ENCODE measurements around the gene WTAP.
A peak's percentile ranks its signal among the peaks of the same experiment; 100 is the strongest.
"Not testable (repeated sequence)": the region's sequence is repeated elsewhere in the genome, so short reads cannot be mapped to it uniquely, and the experiment has no call there.

The WTAP gene

DNA sequence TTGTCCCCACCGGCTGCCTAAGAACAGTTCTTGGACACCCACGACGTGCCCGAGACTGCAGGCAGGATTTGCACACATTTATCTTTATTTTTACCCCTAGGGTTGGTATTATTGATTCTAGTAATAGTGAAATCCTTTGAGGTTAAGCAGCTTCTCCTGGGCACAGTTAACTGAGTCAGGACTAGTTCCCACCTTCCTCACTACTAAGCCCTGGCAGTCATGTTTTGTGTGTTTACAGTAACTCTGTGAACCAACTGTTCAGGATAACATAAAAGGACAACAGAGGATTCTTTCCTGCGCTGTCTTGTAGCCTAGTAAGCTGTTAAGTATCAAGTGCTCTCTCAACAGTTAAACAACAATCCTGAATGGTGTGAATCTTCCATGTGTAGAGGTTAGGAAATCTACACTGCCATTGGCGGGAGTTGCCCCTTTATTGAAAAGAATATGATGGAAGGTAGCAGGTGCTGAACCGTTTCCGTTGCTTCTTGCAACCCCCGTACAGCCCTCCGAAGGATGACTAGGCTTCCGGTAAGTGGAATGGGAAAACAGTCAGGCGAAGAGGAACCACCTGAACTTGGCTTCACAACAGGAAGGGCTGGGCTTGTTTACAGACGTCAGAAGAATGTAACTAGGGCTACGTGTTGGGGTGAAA lies 33.3 kb upstream of the WTAP start:
- no peak for DNase-seq (ENCODE audit: low read depth in 2 of 2)

GRCh38 chr6:159695984-159696383 lies 31.3 kb upstream of the WTAP start:
- DNase-seq (ENCODE audit: low read depth in 2 of 2) = no peak

DNA sequence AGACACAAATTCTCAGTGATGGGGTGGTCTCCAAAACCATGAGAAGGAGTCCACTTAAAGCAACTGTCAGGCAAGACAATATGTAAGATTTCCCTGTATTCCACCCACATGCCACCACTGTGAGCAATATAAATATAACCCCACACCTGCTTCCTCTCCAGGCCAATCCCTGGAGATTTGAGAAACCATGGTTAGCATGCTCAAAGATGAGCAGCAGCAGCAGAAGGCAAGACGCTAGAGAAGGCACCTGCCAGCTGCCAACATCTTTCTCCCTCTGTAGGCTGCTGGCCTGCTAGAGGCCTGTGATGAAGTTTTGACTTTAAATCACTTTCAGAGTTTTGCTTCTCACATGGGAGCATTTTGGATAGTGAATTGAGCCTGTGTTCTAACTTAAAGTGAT lies 26.3 kb upstream of the WTAP start:
- no peak for DNase-seq (ENCODE audit: low read depth in 2 of 2)

DNA sequence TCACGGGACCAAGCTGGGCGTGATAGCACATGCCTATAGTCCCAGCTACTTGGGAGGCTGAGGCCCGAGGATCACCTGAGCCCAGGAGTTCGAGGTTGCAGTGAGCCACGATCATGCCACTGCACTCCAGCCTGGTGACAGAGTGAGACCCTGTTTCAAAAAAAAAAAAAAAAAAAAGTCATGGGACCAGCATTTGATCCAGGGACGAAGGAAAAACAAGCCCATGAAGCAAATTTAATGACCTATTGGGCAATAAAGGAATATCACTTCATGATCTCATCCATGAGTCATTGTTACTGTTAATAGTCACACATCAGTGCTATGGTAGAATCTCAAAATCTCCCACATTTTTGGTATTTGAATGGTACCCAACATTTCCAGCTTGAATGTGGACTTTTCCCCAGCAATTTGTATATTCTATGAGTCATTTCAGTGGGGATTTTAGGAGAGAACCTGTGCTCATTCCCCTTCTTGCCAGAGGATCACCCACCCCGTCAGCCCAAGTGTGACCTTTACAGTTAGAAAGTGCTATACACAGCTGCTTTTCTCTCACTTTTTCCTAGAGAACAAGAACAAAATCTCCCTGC lies 25.8 kb upstream of the WTAP start:
- DNase-seq (ENCODE audit: low read depth in 2 of 2) = no peak

DNA sequence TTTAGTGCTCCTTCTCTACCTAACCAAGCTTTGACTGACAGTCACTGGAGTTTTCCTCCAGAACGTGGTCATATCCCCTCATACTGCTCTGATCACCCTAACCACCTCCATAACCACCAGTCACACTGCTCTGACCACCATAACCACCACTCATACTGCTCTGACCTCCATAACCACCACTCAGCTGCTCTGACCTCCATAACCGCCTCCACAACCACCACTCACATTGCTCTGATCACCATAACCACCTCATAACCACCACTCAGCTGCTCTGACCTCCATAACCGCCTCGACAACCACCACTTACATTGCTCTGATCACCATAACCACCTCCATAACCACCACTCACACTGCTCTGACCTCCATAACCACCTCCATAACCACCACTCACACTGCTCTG lies 16.7 kb upstream of the WTAP start:
- DNase-seq (ENCODE audit: low read depth in 2 of 2) = not testable (repeated sequence)

- not testable (repeated sequence) for DNase-seq (ENCODE audit: low read depth in 2 of 2)
These were observed 14.9 kb upstream of the WTAP start for GRCh38 chr6:159712389-159712788.

DNA sequence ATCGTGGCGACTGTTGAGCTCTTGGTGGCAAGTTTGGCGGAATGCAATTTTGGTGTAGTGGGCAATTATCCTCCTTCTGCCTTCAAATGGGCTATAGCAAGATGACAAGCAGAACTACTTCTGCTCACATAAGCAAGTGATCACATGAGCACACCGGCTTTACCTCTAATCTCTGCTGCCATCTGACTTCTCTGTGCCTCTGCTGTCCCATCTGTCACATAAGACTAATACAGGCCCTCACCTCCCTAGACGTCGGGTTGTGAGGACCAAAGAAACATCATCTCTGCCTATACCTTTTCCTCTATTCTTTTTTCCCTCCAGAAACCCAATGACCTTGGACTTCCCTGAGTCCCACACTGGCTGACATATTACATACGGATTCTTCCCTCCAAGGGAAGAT lies 13.3 kb upstream of the WTAP start:
- no peak for DNase-seq (ENCODE audit: low read depth in 2 of 2)

GRCh38 chr6:159714404-159714803 lies 12.9 kb upstream of the WTAP start:
- DNase-seq (ENCODE audit: low read depth in 2 of 2) = no peak

- DNase-seq (ENCODE audit: low read depth in 2 of 2) = no peak
These were observed 12.1 kb upstream of the WTAP start for GRCh38 chr6:159715166-159715565.

- no peak for DNase-seq (ENCODE audit: low read depth in 2 of 2)
These were observed 11.7 kb upstream of the WTAP start for GRCh38 chr6:159715605-159716004.

DNA sequence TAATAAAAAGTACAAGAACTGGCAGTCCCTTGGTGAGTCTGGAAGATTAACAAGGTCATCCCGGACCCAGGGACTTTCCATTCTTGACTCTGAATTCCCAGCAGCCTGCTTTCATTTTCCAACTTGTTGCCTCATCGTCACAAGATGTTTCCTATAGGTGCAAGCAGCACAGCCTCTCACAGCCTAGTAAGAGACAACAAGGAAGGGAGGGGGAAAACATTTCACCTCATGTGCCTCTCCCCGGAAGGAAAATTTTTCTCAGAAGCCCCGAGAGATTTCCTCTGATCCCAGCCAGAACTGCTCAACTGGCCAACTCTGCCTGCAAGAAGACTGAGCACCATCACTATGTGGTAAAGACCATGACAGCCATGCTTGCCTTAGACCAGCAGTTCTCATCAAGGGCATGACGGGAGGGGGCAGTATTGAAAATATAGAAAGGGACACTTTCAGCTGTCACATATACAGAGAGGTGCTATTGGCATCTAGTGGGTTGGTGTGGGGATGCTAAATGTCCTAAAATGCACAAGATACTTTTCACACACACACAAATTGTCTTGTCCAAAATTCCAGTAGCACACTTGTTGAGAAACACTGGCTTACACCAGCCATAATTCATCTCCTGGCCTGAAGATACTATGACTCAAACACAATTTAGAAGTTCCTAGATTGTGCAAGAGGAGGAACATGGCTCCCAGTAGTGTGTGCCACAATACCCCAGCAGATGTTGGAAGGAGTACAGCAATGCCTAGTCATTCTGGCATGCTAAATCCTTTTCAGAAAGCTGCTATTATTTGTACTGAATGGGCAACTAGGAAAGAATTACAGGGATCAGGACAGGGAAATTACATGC lies 10.8 kb upstream of the WTAP start:
- DNase-seq (ENCODE audit: low read depth in 2 of 2) = no peak

GRCh38 chr6:159718634-159719033 lies 8.7 kb upstream of the WTAP start:
- DNase-seq (ENCODE audit: low read depth in 2 of 2) = no peak

GRCh38 chr6:159719287-159719686 lies 8.0 kb upstream of the WTAP start:
- DNase-seq (ENCODE audit: low read depth in 2 of 2) = no peak

- DNase-seq (ENCODE audit: low read depth in 2 of 2) = no peak
These were observed 6.6 kb upstream of the WTAP start for GRCh38 chr6:159720708-159721107.

GRCh38 chr6:159721981-159722380 lies 5.3 kb upstream of the WTAP start:
- DNase-seq (ENCODE audit: low read depth in 2 of 2) = not testable (repeated sequence)

DNA sequence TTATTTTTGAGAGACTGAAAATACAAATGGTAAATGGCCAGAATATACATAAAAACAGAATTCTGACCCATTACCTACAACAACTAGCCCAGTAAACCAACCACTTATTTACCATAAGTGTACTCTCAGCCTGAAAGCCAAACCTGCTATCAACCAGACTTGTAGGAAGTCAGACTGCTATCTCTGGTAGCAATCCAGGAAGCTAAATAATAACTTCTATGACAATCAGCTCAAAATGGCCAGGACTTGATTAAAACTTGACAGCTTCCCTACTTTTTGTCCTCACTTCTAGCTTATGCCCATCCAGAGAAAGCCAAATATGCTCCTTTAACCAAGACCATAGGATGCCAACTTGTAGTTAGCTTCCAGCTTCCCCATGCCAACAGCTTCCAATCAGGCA lies 4.7 kb upstream of the WTAP start:
- DNase-seq (ENCODE audit: low read depth in 2 of 2) = no peak

GRCh38 chr6:159723259-159723658 lies 4.0 kb upstream of the WTAP start:
- DNase-seq (ENCODE audit: low read depth in 2 of 2) = no peak

GRCh38 chr6:159724778-159725177 lies 2.5 kb upstream of the WTAP start:
- DNase-seq (ENCODE audit: low read depth in 2 of 2) = no peak

- DNase-seq (ENCODE audit: low read depth in 2 of 2) = not testable (repeated sequence)
These were observed 2.1 kb upstream of the WTAP start for GRCh38 chr6:159725208-159725607.

- DNase-seq (ENCODE audit: low read depth in 2 of 2) = no peak
These were observed 920 bp upstream of the WTAP start for GRCh38 chr6:159726255-159726917.

GRCh38 chr6:159727717-159728445 lies 575 bp downstream of the WTAP start:
- peak in 1 of 2 donors; percentile 38 for DNase-seq (ENCODE audit: low read depth in 2 of 2)

- no peak for DNase-seq (ENCODE audit: low read depth in 2 of 2)
These were observed 1.2 kb downstream of the WTAP start for GRCh38 chr6:159728531-159728964.

Data from stimulated activated CD8-positive, alpha-beta memory T cell treated with anti-CD3 and anti-CD28 coated beads, Interleukin-15, amount 100 ng/mL, for 48 hours (primary cell).